DND-41 (cell line): Measurements from ENCODE around the gene GRID1.

Experiments
- ATAC-seq: fragments of 200-7000 bp; cut with Tn5 transposase; 3 replicates; pipeline ENCODE4 v1.9.1; 2021; ENCODE audit warnings: low read depth; ENCODE audit not compliant: insufficient read depth
- DNase-seq: peaks from one replicate; pipeline ENCODE4 v3.0.0-alpha.2; 2020
- H2AFZ ChIP-seq: 2 replicates; pipeline ENCODE4 v1.6.0; 2012; ENCODE audit warnings: low read depth, low read length
- H3K27ac ChIP-seq: 2 replicates; pipeline ENCODE4 v1.5.1; 2012; ENCODE audit warnings: low read length, inconsistent platforms
- H3K27me3 ChIP-seq: fragments of 200-600 bp; sonication (generic); 2 replicates; pipeline ENCODE4 v1.6.0; 2012; ENCODE audit warnings: low read length, mild to moderate bottlenecking, inconsistent platforms; ENCODE audit not compliant: insufficient read depth, poor library complexity
- H3K36me3 ChIP-seq: 2 replicates; pipeline ENCODE4 v1.5.1; 2012; ENCODE audit warnings: low read length, inconsistent platforms; ENCODE audit not compliant: insufficient read depth
- H3K4me1 ChIP-seq: 2 replicates; pipeline ENCODE4 v1.5.1; 2012; ENCODE audit warnings: mild to moderate bottlenecking, low read length; ENCODE audit not compliant: insufficient read depth
- H3K4me2 ChIP-seq: 2 replicates; pipeline ENCODE4 v1.6.0; 2012; ENCODE audit warnings: mild to moderate bottlenecking, moderate library complexity, low read length, inconsistent platforms; ENCODE audit not compliant: insufficient read depth
- H3K4me3 ChIP-seq, 2 experiments: fragments of 200-600 bp in 1 of 2; shearing (Covaris generic) in 1 of 2; 2 replicates each; pipeline ENCODE4 v1.5.1; 2012 to 2016; ENCODE audit warnings: inconsistent platforms in 2 of 2, low read length in 2 of 2, mild to moderate bottlenecking in 2 of 2, low read depth in 1 of 2, moderate library complexity in 1 of 2
- H3K79me2 ChIP-seq: 2 replicates; pipeline ENCODE4 v1.6.0; 2012; ENCODE audit warnings: low read length, inconsistent platforms; ENCODE audit not compliant: insufficient read depth
- H3K9ac ChIP-seq: 2 replicates; pipeline ENCODE4 v1.6.0; 2012; ENCODE audit warnings: low read depth, mild to moderate bottlenecking, inconsistent platforms, low read length, moderate library complexity
- H3K9me3 ChIP-seq: 2 replicates; pipeline ENCODE4 v1.5.1; 2012; ENCODE audit warnings: low read length, moderate library complexity, mild to moderate bottlenecking, inconsistent platforms; ENCODE audit not compliant: insufficient read depth, severe bottlenecking
- H4K20me1 ChIP-seq: 2 replicates; pipeline ENCODE4 v1.6.0; 2012; ENCODE audit warnings: low read length; ENCODE audit not compliant: insufficient read depth
- CTCF ChIP-seq: IDR thresholded peaks from 2 replicates; pipeline ENCODE4 v1.5.1; 2012; ENCODE audit warnings: borderline replicate concordance, low read length, moderate library complexity, mild to moderate bottlenecking; ENCODE audit not compliant: poor library complexity, severe bottlenecking; ENCODE audit errors: extremely low read depth
- EZH2 ChIP-seq: IDR thresholded peaks from 3 replicates; pipeline ENCODE4 v1.6.1; 2012; ENCODE audit warnings: borderline replicate concordance, low read depth, mild to moderate bottlenecking, moderate library complexity, low read length, inconsistent platforms; ENCODE audit not compliant: severe bottlenecking

Gene GRID1

GRCh38 chr10:86348321-86349210 is 18.0 kb downstream of the GRID1 start:
- Histone ChIP-seq H3K4me3 (no peak overlapping the region), H3K9ac (no peak overlapping the region), H3K9me3 (no peaks in the 10 kb centered on the region), H4K20me1 (no peaks in the 10 kb centered on the region; the same call in 1 of the 2 replicates), H3K79me2 (no peaks in the 10 kb centered on the region), H3K4me2 (no peak overlapping the region), H3K36me3 (no peaks in the 10 kb centered on the region), H3K27ac (no peak overlapping the region), H3K4me1 (no peaks in the 10 kb centered on the region), H2AFZ (no peak overlapping the region), H3K27me3 (peaks cover 8% of the 10 kb centered on the region)
- TF ChIP-seq CTCF: no peak
- no peak for TF ChIP-seq EZH2
- no peak for DNase-seq
- no peak for ATAC-seq

GRCh38 chr10:86347856-86348255 is 18.7 kb downstream of the GRID1 start:
- H3K79me2 ChIP-seq: no peaks in the 10 kb centered on the region
- DNase-seq (no peak), ATAC-seq (no peak)
- no peak overlapping the region for H3K4me2 ChIP-seq
- H3K9ac ChIP-seq: no peak overlapping the region
- TF ChIP-seq EZH2 (no peak), CTCF (no peak)
- peaks cover 8% of the 10 kb centered on the region for H3K27me3 ChIP-seq
- no peak overlapping the region for H3K4me3 ChIP-seq
- H4K20me1 ChIP-seq: no peaks in the 10 kb centered on the region; the same call in 1 of the 2 replicates
- no peaks in the 10 kb centered on the region for H3K9me3 ChIP-seq
- H3K36me3 ChIP-seq: no peaks in the 10 kb centered on the region
- no peak overlapping the region for H3K27ac ChIP-seq
- no peaks in the 10 kb centered on the region for H3K4me1 ChIP-seq
- H2AFZ ChIP-seq: no peak overlapping the region

GRCh38 chr10:86346799-86347665 is 19.6 kb downstream of the GRID1 start:
- Histone ChIP-seq H3K36me3 (no peaks in the 10 kb centered on the region), H3K79me2 (no peaks in the 10 kb centered on the region), H3K4me3 (no peak overlapping the region), H4K20me1 (no peaks in the 10 kb centered on the region; the same call in 1 of the 2 replicates), H2AFZ (no peak overlapping the region), H3K4me1 (no peaks in the 10 kb centered on the region), H3K9me3 (no peaks in the 10 kb centered on the region), H3K9ac (no peak overlapping the region), H3K27ac (no peak overlapping the region), H3K27me3 (peaks cover 8% of the 10 kb centered on the region), H3K4me2 (no peak overlapping the region)
- ATAC-seq (no peak), DNase-seq (no peak)
- TF ChIP-seq CTCF (no peak), EZH2 (no peak)
